Duodenal mucosa (tissue), 2 donors: ENCODE data around the gene RILPL1.
"Not testable (repeated sequence)": the region's sequence is repeated elsewhere in the genome, so short reads cannot be mapped to it uniquely, and the experiment has no call there.

Experiments used
- H3K27ac ChIP-seq: one replicate; pipeline ENCODE4 v1.7.0; 2013; ENCODE audit warnings: low read depth, low read length
- H3K27me3 ChIP-seq, 2 donors: one replicate each; pipeline ENCODE4 v1.7.0; 2013; ENCODE audit warnings: low read length in 2 of 2, control low read depth in 1 of 2; ENCODE audit not compliant: insufficient read depth in 2 of 2, control insufficient read depth in 1 of 2
- H3K36me3 ChIP-seq, 2 donors: one replicate each; pipeline ENCODE4 v1.7.0; 2013; ENCODE audit warnings: low read length in 2 of 2, control low read depth in 1 of 2; ENCODE audit not compliant: insufficient read depth in 2 of 2, control insufficient read depth in 1 of 2
- H3K4me1 ChIP-seq, 2 donors: one replicate each; pipeline ENCODE4 v1.7.0; 2013; ENCODE audit warnings: low read length in 2 of 2, control low read depth in 1 of 2; ENCODE audit not compliant: insufficient read depth in 2 of 2, control insufficient read depth in 1 of 2
- H3K4me3 ChIP-seq, 2 donors: one replicate each; pipeline ENCODE4 v1.7.0; 2013; ENCODE audit warnings: low read length in 2 of 2, low read depth in 1 of 2
- H3K9ac ChIP-seq, 2 donors: one replicate each; pipeline ENCODE4 v1.7.0; 2013; ENCODE audit warnings: low read length in 2 of 2, low read depth in 1 of 2
- H3K9me3 ChIP-seq, 2 donors: one replicate each; pipeline ENCODE4 v1.7.0; 2013; ENCODE audit warnings: low read length in 2 of 2, control low read depth in 1 of 2; ENCODE audit not compliant: control insufficient read depth in 1 of 2

Gene RILPL1

GRCh38 chr12:123431951-123432817 is 101.3 kb downstream of the RILPL1 start:
- H3K27ac ChIP-seq: not testable (repeated sequence)
- H3K4me3 ChIP-seq: peak overlapping the region; percentile 20 to 21

DNA sequence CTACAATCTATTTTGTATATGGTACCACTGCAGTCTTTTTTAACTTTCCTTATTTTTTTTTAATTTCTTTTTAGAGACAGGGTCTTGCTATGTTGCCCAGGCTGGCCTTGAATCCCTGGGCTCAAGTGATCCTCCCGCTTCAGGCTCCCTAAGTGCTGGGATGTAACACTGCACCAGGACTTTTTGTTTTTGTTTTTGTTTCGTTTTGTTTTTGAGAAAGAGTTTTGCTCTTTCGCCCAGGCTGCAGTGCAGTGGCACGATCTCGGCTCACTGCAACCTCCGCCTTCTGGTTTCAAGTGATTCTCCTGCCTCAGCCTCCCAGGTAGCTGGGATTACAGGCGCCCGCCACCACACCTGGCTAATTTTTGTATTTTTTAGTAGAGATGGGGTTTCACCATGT is 104.4 kb downstream of the RILPL1 start:
- H3K4me3 ChIP-seq, H3K27ac ChIP-seq, H3K9ac ChIP-seq, H3K4me1 ChIP-seq, H3K9me3 ChIP-seq, H3K27me3 ChIP-seq, H3K36me3 ChIP-seq: not testable (repeated sequence)

More at GRCh38 chr12:123431951-123432817, 101.3 kb downstream of the RILPL1 start:
- not testable (repeated sequence) for H3K9me3 ChIP-seq, H3K36me3 ChIP-seq, H3K9ac ChIP-seq, H3K27me3 ChIP-seq
- H3K4me1 ChIP-seq: peaks cover 4 to 15% of the 10 kb centered on the region in 2 donors

GRCh38 chr12:123428591-123428990 is 104.9 kb downstream of the RILPL1 start:
- Histone ChIP-seq H3K27me3 (no peaks in the 10 kb centered on the region), H3K4me1 (no peaks in the 10 kb centered on the region), H3K9me3 (no peaks in the 10 kb centered on the region), H3K36me3 (peaks cover 0 to 9% of the 10 kb centered on the region in 2 donors), H3K4me3 (no peak overlapping the region), H3K9ac (no peak overlapping the region), H3K27ac (no peak overlapping the region)

GRCh38 chr12:123427036-123427769 is 106.3 kb downstream of the RILPL1 start:
- H3K36me3 ChIP-seq: peaks cover 0 to 13% of the 10 kb centered on the region in 2 donors
- H3K27ac ChIP-seq: no peak overlapping the region
- H3K9me3 ChIP-seq: no peaks in the 10 kb centered on the region
- no peaks in the 10 kb centered on the region for H3K4me1 ChIP-seq
- no peak overlapping the region for H3K9ac ChIP-seq
- no peak overlapping the region for H3K4me3 ChIP-seq
- H3K27me3 ChIP-seq: no peaks in the 10 kb centered on the region

DNA sequence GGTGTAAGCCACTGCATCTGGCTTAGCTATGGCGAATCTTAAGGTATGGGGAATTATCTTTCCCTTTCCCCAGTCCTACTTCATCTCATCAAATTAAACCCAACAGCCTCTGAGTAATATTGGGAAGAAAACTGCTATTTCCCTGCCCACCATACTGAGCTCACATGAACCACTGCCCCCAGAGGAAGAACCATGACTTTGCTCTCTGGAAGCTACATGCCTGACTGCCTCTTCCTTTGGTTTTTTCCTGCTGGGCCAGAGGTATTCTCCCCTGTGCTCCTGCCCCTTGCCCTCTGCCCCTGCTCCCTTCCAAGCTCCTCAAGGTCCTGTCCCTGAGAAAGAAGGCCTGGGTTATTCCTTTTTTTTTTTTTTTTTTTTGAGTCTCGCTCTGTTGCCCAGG is 112.2 kb downstream of the RILPL1 start:
- H3K4me3 ChIP-seq: no peak overlapping the region
- H3K36me3 ChIP-seq: peaks cover 0 to 4% of the 10 kb centered on the region in 2 donors
- no peak overlapping the region for H3K9ac ChIP-seq

More for the DNA sequence above, 112.2 kb downstream of the RILPL1 start:
- Histone ChIP-seq H3K9me3 (no peaks in the 10 kb centered on the region), H3K27me3 (no peaks in the 10 kb centered on the region), H3K4me1 (no peaks in the 10 kb centered on the region), H3K27ac (no peak overlapping the region)
